BLaER1 treated with 17β-estradiol and CSF1 and Interleukin-3, amounts not matched to agents 10 nM and 100 nM (cell line): ENCODE measurements around the gene NCMAP.

Source experiments
- H3K27ac ChIP-seq, 11 experiments: shearing (Covaris generic); formaldehyde crosslinking; 2 replicates each; pipeline ENCODE4 v1.8.1; 2022
- H3K27me3 ChIP-seq, 11 experiments: shearing (Covaris generic); formaldehyde crosslinking; 2 replicates each; pipeline ENCODE4 v1.8.1; 2022
- H3K36me3 ChIP-seq, 11 experiments: shearing (Covaris generic); formaldehyde crosslinking; 2 replicates each; pipeline ENCODE4 v1.8.1; 2022
- H3K4me1 ChIP-seq, 10 experiments: shearing (Covaris generic); formaldehyde crosslinking; 2 replicates each; pipeline ENCODE4 v1.8.1; 2022
- H3K4me2 ChIP-seq, 11 experiments: shearing (Covaris generic); formaldehyde crosslinking; 2 replicates each; pipeline ENCODE4 v1.8.1; 2022
- H3K4me3 ChIP-seq, 10 experiments: shearing (Covaris generic); formaldehyde crosslinking; 2 replicates each; pipeline ENCODE4 v1.8.1; 2022
- H3K9ac ChIP-seq, 11 experiments: shearing (Covaris generic); formaldehyde crosslinking; 2 replicates each; pipeline ENCODE4 v1.8.1; 2022
- H3K9me3 ChIP-seq, 11 experiments: shearing (Covaris generic); formaldehyde crosslinking; replicated peaks in 1 of 11; 2 replicates each; pipeline ENCODE4 v1.8.1; 2022
- H4K20me1 ChIP-seq, 11 experiments: shearing (Covaris generic); formaldehyde crosslinking; 2 replicates each; pipeline ENCODE4 v1.8.1; 2022
- Cebpa-rat ChIP-seq, 11 experiments: shearing (Covaris generic); IDR thresholded peaks; 2 replicates each; pipeline ENCODE4 v1.8.1; 2022

Gene NCMAP

GRCh38 chr1:24594328-24594598 is 38.4 kb downstream of the NCMAP start:
- Histone ChIP-seq H3K4me3 (no peak overlapping the region), H3K9ac (no peak overlapping the region), H3K27ac (no peak overlapping the region), H3K27me3 (no peaks in the 10 kb centered on the region), H4K20me1 (no peaks in the 10 kb centered on the region), H3K36me3 (no peaks in the 10 kb centered on the region), H3K4me1 (no peaks in the 10 kb centered on the region), H3K4me2 (no peak overlapping the region), H3K9me3 (no peaks in the 10 kb centered on the region)
- TF ChIP-seq Cebpa-rat (IDR thresholded peaks at IDR 0.05), result no peak

GRCh38 chr1:24596401-24596880 is 40.6 kb downstream of the NCMAP start:
- Histone ChIP-seq H3K36me3 (no peaks in the 10 kb centered on the region), H3K9me3 (no peaks in the 10 kb centered on the region), H3K27ac (no peak overlapping the region), H4K20me1 (no peaks in the 10 kb centered on the region), H3K9ac (no peak overlapping the region), H3K4me3 (no peak overlapping the region), H3K27me3 (no peaks in the 10 kb centered on the region), H3K4me2 (no peak overlapping the region), H3K4me1 (no peaks in the 10 kb centered on the region)
- TF ChIP-seq Cebpa-rat (IDR thresholded peaks at IDR 0.05), result no peak

GRCh38 chr1:24599265-24599664 is 43.4 kb downstream of the NCMAP start:
- no peak overlapping the region for H3K9ac ChIP-seq
- H3K9me3 ChIP-seq, result no peaks in the 10 kb centered on the region
- no peak overlapping the region for H3K27ac ChIP-seq
- no peak for TF ChIP-seq Cebpa-rat (IDR thresholded peaks at IDR 0.05)
- H3K36me3 ChIP-seq, result no peaks in the 10 kb centered on the region
- no peaks in the 10 kb centered on the region for H4K20me1 ChIP-seq
- no peak overlapping the region for H3K4me2 ChIP-seq
- no peaks in the 10 kb centered on the region for H3K4me1 ChIP-seq
- H3K27me3 ChIP-seq, result no peaks in the 10 kb centered on the region
- H3K4me3 ChIP-seq, result no peak overlapping the region

GRCh38 chr1:24600551-24600950 is 44.7 kb downstream of the NCMAP start:
- Histone ChIP-seq H3K9me3 (no peaks in the 10 kb centered on the region), H4K20me1 (no peaks in the 10 kb centered on the region), H3K4me1 (no peaks in the 10 kb centered on the region), H3K4me3 (no peak overlapping the region), H3K36me3 (no peaks in the 10 kb centered on the region), H3K4me2 (no peak overlapping the region), H3K27me3 (no peaks in the 10 kb centered on the region), H3K27ac (no peak overlapping the region), H3K9ac (no peak overlapping the region)
- no peak for TF ChIP-seq Cebpa-rat (IDR thresholded peaks at IDR 0.05)

GRCh38 chr1:24605534-24606295 is 49.8 kb downstream of the NCMAP start:
- Histone ChIP-seq H3K4me1 (no peaks in the 10 kb centered on the region), H3K9me3 (no peaks in the 10 kb centered on the region), H3K9ac (no peak overlapping the region), H3K27me3 (no peaks in the 10 kb centered on the region), H3K27ac (no peak overlapping the region), H3K4me2 (no peak overlapping the region), H4K20me1 (no peaks in the 10 kb centered on the region), H3K36me3 (no peaks in the 10 kb centered on the region), H3K4me3 (no peak overlapping the region)
- no peak for TF ChIP-seq Cebpa-rat (IDR thresholded peaks at IDR 0.05)

GRCh38 chr1:24606296-24606605 is 50.4 kb downstream of the NCMAP start:
- no peak overlapping the region for H3K4me3 ChIP-seq
- no peak overlapping the region for H3K9ac ChIP-seq
- H3K4me2 ChIP-seq, result no peak overlapping the region
- TF ChIP-seq Cebpa-rat (IDR thresholded peaks at IDR 0.05), result no peak
- H4K20me1 ChIP-seq, result no peaks in the 10 kb centered on the region
- no peaks in the 10 kb centered on the region for H3K9me3 ChIP-seq
- H3K4me1 ChIP-seq, result no peaks in the 10 kb centered on the region
- H3K36me3 ChIP-seq, result no peaks in the 10 kb centered on the region
- no peak overlapping the region for H3K27ac ChIP-seq
- H3K27me3 ChIP-seq, result no peaks in the 10 kb centered on the region

- no peaks in the 10 kb centered on the region for H4K20me1 ChIP-seq
- H3K36me3 ChIP-seq, result no peaks in the 10 kb centered on the region
- no peaks in the 10 kb centered on the region for H3K4me1 ChIP-seq
- no peak overlapping the region for H3K9ac ChIP-seq
- H3K4me3 ChIP-seq, result no peak overlapping the region
- no peak overlapping the region for H3K4me2 ChIP-seq
- no peaks in the 10 kb centered on the region for H3K27me3 ChIP-seq
- H3K9me3 ChIP-seq, result no peaks in the 10 kb centered on the region
- H3K27ac ChIP-seq, result no peak overlapping the region
- no peak for TF ChIP-seq Cebpa-rat (IDR thresholded peaks at IDR 0.05)
Measured at GRCh38 chr1:24606621-24607020, 50.7 kb downstream of the NCMAP start.

GRCh38 chr1:24609949-24610517 is 54.1 kb downstream of the NCMAP start:
- H3K9me3 ChIP-seq, result no peaks in the 10 kb centered on the region
- TF ChIP-seq Cebpa-rat (IDR thresholded peaks at IDR 0.05), result no peak
- H3K4me3 ChIP-seq, result no peak overlapping the region
- no peaks in the 10 kb centered on the region for H3K36me3 ChIP-seq
- H3K27me3 ChIP-seq, result no peaks in the 10 kb centered on the region
- H3K9ac ChIP-seq, result no peak overlapping the region
- no peaks in the 10 kb centered on the region for H3K4me1 ChIP-seq
- no peaks in the 10 kb centered on the region for H4K20me1 ChIP-seq
- no peak overlapping the region for H3K27ac ChIP-seq
- H3K4me2 ChIP-seq, result no peak overlapping the region

- H4K20me1 ChIP-seq, result no peaks in the 10 kb centered on the region
- no peak overlapping the region for H3K27ac ChIP-seq
- H3K9me3 ChIP-seq, result no peaks in the 10 kb centered on the region
- H3K36me3 ChIP-seq, result no peaks in the 10 kb centered on the region
- TF ChIP-seq Cebpa-rat (IDR thresholded peaks at IDR 0.05), result no peak
- no peak overlapping the region for H3K4me2 ChIP-seq
- H3K4me1 ChIP-seq, result no peaks in the 10 kb centered on the region
- H3K9ac ChIP-seq, result no peak overlapping the region
- no peaks in the 10 kb centered on the region for H3K27me3 ChIP-seq
- no peak overlapping the region for H3K4me3 ChIP-seq
Measured at GRCh38 chr1:24619376-24619775, 63.5 kb downstream of the NCMAP start.

- Histone ChIP-seq H3K9ac (no peak overlapping the region), H3K27me3 (no peaks in the 10 kb centered on the region), H3K9me3 (peaks cover 0 to 3% (median 0%) of the 10 kb centered on the region in 11 experiments; a peak in 1 of 22 replicates), H3K27ac (no peak overlapping the region), H3K4me2 (no peak overlapping the region), H3K4me3 (no peak overlapping the region), H3K4me1 (no peaks in the 10 kb centered on the region), H4K20me1 (no peaks in the 10 kb centered on the region), H3K36me3 (no peaks in the 10 kb centered on the region)
- no peak for TF ChIP-seq Cebpa-rat (IDR thresholded peaks at IDR 0.05)
Measured at GRCh38 chr1:24620678-24621077, 64.8 kb downstream of the NCMAP start.
